Pancreas (tissue), 10 donors: ENCODE results near the gene SREBF2. TPM values are rescaled to one million over a fixed set of nuclear protein-coding genes. Genes with fewer than 3 reads are reported as not detected.

ENCODE experiments used
- ATAC-seq, 4 donors: fragments of 200-7000 bp; cut with Tn5 transposase; one replicate each; pipeline versions ENCODE4 v1.8.0 to v1.9.1; 2020; ENCODE audit warnings: mild to moderate bottlenecking in 4 of 4, moderate library complexity in 4 of 4
- DNase-seq, 6 donors: peaks; one replicate each; pipeline ENCODE4 v3.0.0-alpha.2; 2020
- FAIRE-seq: peaks from 2 replicates; lab custom pipeline; 2012; peaks lifted over from hg19 to GRCh38; lab: Jason Lieb, UNC
- H3K27ac ChIP-seq, 4 donors: fragments of 200-600 bp; sonication (generic); 1 replicate in 3 of 4; 2 replicates in 1 of 4; pipeline versions ENCODE4 v1.5.0 to v1.8.0; 2020
- H3K27me3 ChIP-seq, 4 donors: fragments of 200-600 bp; one replicate each; pipeline ENCODE4 v1.8.0; 2021
- H3K36me3 ChIP-seq, 3 donors: fragments of 200-600 bp; sonication (generic) in 1 of 3; one replicate each; pipeline versions ENCODE4 v1.5.0 to v1.8.0; 2020 to 2021
- H3K4me1 ChIP-seq, 3 donors: fragments of 200-600 bp; one replicate each; pipeline ENCODE4 v1.8.0; 2021
- H3K4me3 ChIP-seq, 4 donors: fragments of 200-600 bp; sonication (generic) in 2 of 4; one replicate each; pipeline versions ENCODE4 v1.5.0 to v1.8.0; 2020 to 2021
- H3K9me3 ChIP-seq, 4 donors: fragments of 200-600 bp; one replicate each; pipeline ENCODE4 v1.8.0; 2021
- WGBS, 2 donors: extraction: QIAGEN DNeasy Blood & Tissue Kit; methylation state at CpG; one replicate each; pipeline ENCODE4 v1.1.7; 2013; 5-methylcytosine and 5-hydroxymethylcytosine counted together
- intact Hi-C, 3 donors: fragments of 100-400 bp; cut with DNase I; formaldehyde crosslinking; loops; one replicate each; pipeline versions ENCODE4 v1.11.1 to v1.14.2; 2022
- polyA plus RNA-seq, 2 donors: library from polyadenylated mRNA; stranded (reverse); fragments of 200-250 nt; gene quantifications; one replicate each; pipeline ENCODE4 v1.2.3, GENCODE V29; 2013
- total RNA-seq, 6 donors: library from RNA; stranded (reverse); fragmentation: NEBNext Ultra II Directional in 4 of 6; extraction: Animal tissue kit (Norgen Biotek cat#: 25700) in 4 of 6; gene quantifications; one replicate each; pipeline versions ENCODE4 v1.2.1 to v1.2.4, GENCODE V29; 2021 to 2023
- TF ChIP-seq, protein P1 (sequence below), 4 donors: fragments of 200-600 bp; sonication (generic) in 3 of 4; IDR thresholded peaks; one replicate each; pipeline versions ENCODE4 v1.5.0 to v1.8.0; 2021; ENCODE audit warnings: antibody characterized with exemption in 4 of 4
- donor health status: healthy with polysubstance abuse.
- donor health status: DM: no; HTN: no; CAD: no; lungs with moderate emphysema.
- donor health status: DM: no; HTN: no; CAD: no.
- donor health status: control.
- donor health status: control.
- donor health status: Bipolar disorder and iron deficiency.
- donor health status: DM: yes; HTN: yes; CAD: no.
- donor health status: DM: no; HTN: no; CAD: no.
- donor health status: DM: no; HTN: no; CAD: no.
- donor health status: DM: yes; HTN: yes; CAD: no.

SREBF2 gene
- total RNA-seq = 10 to 100 TPM; 28.2 to 44.8 (median 34.3) TPM
- polyA plus RNA-seq = 10 to 100 TPM; 32.7 to 37.3 TPM

DNA sequence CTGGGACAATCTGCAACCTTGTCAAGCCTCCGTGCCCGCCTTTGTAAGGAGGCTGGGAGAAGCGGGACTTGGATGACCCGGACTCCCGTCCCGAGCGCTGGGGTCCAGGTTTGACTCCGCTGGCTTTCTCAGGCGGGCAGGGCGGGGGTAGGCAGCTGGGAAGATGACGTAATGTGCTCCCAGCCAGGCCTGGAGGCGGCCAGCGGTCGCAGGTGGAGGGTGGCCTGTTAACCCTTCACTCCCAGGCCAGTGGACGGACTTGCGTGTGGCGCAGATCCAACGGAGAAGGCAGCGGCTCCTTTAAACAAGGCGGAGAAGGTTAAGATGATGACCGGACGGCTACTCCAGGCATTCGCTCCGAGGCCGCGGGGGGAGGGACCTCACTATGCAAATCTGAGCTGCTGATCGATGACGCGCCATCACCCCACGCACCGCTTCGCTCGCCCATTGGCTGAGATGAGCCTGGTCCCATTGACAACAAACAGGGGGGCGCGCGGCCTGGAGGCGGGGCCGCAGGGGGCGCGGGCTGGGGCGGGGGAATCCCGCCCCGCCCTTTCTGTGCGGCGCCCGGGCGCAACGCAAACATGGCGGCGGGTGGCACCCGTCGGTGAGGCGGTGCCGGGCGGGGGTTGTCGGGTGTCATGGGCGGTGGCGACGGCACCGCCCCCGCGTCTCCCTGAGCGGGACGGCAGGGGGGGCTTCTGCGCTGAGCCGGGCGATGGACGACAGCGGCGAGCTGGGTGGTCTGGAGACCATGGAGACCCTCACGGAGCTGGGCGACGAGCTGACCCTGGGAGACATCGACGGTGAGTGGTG, at the start of gene SREBF2:
TSS of gene SREBF2 (plus strand) at position 553 of the 816 bp plus-strand sequence. CDS start at position 719, 166 bp downstream.
- 0% methylated on average over 47 to 75 of the region's 75 CpGs for whole genome bisulfite sequencing, 2 donors
- Histone ChIP-seq H3K9me3 (no peaks in the 10 kb centered on the region), H3K27me3 (no peaks in the 10 kb centered on the region), H3K36me3 (no peaks in the 10 kb centered on the region), H3K4me3 (peak within 1 kb of the TSS; percentile 58 to 97 (median 86)), H3K27ac (peak within 1 kb of the TSS; percentile 86 to 97 (median 94)), H3K4me1 (peaks cover 0 to 6% (median 6%) of the 10 kb centered on the region in 3 donors)
- FAIRE-seq = peak; percentile 47
- peak; percentile 97 to 100 (median 100) for DNase-seq
- peak; percentile 90 to 95 (median 93) for ATAC-seq
- intact Hi-C loops = no loop called here
- TF ChIP-seq, protein P1, sequence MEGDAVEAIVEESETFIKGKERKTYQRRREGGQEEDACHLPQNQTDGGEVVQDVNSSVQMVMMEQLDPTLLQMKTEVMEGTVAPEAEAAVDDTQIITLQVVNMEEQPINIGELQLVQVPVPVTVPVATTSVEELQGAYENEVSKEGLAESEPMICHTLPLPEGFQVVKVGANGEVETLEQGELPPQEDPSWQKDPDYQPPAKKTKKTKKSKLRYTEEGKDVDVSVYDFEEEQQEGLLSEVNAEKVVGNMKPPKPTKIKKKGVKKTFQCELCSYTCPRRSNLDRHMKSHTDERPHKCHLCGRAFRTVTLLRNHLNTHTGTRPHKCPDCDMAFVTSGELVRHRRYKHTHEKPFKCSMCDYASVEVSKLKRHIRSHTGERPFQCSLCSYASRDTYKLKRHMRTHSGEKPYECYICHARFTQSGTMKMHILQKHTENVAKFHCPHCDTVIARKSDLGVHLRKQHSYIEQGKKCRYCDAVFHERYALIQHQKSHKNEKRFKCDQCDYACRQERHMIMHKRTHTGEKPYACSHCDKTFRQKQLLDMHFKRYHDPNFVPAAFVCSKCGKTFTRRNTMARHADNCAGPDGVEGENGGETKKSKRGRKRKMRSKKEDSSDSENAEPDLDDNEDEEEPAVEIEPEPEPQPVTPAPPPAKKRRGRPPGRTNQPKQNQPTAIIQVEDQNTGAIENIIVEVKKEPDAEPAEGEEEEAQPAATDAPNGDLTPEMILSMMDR (IDR thresholded peaks at IDR 0.05) = no peak

DNA sequence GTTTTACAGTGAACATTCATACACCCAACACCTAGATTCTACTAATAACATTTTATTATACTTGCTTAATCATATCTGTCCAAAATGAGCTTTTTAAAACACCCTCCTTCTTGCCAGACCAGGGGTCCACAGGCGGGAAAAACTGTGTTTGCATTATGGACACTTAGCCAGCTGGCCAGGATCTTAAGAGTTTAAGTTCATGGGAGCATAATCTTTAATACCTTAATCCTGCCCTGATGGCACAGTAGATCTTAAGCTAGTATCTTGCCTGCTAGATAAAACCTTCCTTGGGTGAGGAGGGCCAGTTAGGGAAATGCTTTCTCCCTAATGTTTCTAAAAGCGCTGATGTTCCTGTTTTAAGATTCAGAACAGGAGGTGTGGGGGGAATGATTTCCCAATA, 45.6 kb upstream of the SREBF2 start:
- TF ChIP-seq, protein P1 (IDR thresholded peaks at IDR 0.05) = no peak
- Histone ChIP-seq H3K4me3 (no peak overlapping the region), H3K9me3 (no peaks in the 10 kb centered on the region), H3K27ac (no peak overlapping the region), H3K36me3 (no peaks in the 10 kb centered on the region), H3K4me1 (no peaks in the 10 kb centered on the region), H3K27me3 (no peaks in the 10 kb centered on the region)
- DNase-seq = no peak
- intact Hi-C loops = no loop called here
- ATAC-seq = no peak
- WGBS, 2 donors = 73 to 78% methylated on average over 2 of the region's 2 CpGs
- no peak for FAIRE-seq

DNA sequence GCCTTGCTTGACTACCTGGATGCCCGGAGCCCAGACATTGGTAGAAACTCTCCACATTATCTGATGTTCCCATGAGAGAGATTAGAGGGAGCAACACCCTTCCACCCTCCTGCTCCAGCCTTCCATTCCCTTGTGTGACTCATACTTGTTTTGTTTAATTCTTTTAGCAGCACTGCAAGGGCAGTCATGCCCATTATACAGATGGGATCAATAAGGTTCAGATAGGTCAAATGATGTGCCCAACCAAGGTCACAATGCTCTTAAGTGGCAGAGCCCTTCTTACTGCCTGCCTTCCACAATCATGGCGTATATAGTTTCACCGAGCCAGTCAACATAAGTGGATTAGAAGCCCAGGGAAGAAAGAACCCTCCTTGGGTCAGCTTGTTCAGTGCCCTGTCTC, 39.0 kb upstream of the SREBF2 start:
- 94 to 96% methylated on average over 3 of the region's 3 CpGs for WGBS, 2 donors
- TF ChIP-seq, protein P1 (IDR thresholded peaks at IDR 0.05) = no peak
- H3K36me3 ChIP-seq = no peaks in the 10 kb centered on the region
- FAIRE-seq (no peak), DNase-seq (no peak), ATAC-seq (no peak)
- H3K4me3 ChIP-seq = no peak overlapping the region
- intact Hi-C loops = no loop called here
- H3K9me3 ChIP-seq = no peaks in the 10 kb centered on the region
- H3K27me3 ChIP-seq = no peaks in the 10 kb centered on the region
- no peak overlapping the region for H3K27ac ChIP-seq
- H3K4me1 ChIP-seq = no peaks in the 10 kb centered on the region

DNA sequence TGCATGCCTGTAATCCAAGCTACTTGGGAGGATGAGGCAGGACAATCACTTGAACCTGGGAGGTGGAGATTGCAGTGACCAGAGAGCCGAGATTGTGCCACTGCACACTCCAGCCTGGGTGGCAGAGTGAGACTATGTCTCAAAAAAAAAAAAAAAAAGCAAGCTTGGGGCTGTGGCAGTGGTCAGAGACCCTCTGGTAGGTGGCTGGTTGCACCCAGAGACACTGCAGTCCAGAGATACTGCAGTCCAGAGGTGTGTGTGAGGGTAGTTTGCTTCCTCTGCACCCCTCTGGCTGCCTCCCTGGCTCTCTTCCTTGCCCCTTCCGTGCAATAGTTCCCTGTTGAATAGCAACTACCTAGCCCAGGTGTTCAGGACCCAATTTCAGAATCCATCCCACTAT, 34.2 kb upstream of the SREBF2 start:
- H3K27ac ChIP-seq = no peak overlapping the region
- 89 to 94% methylated on average over 2 of the region's 2 CpGs for WGBS, 2 donors
- no peak overlapping the region for H3K4me3 ChIP-seq
- H3K36me3 ChIP-seq = no peaks in the 10 kb centered on the region
- ATAC-seq (no peak), DNase-seq (no peak), FAIRE-seq (no peak)
- H3K27me3 ChIP-seq = no peaks in the 10 kb centered on the region
- H3K4me1 ChIP-seq = peaks cover 0 to 13% (median 6%) of the 10 kb centered on the region in 3 donors
- TF ChIP-seq, protein P1 (IDR thresholded peaks at IDR 0.05) = no peak
- no peaks in the 10 kb centered on the region for H3K9me3 ChIP-seq
- intact Hi-C loops = no loop called here
